Endothelial cell of umbilical vein (primary cell): Measurements from ENCODE around the gene HTRA3. TPM values are rescaled to one million over a fixed set of nuclear protein-coding genes. Genes with fewer than 3 reads are reported as not detected.

ENCODE experiments used
- BruUV-seq: library from RNA; stranded (reverse); fragments of 400-500 nt; replicated peaks from 2 replicates; lab custom pipeline; 2021; lab: Mats Ljungman, UMichigan
- CTCF ChIA-PET: fragments of 300-600, 350-600 bp; sonication (Branson Sonifier 250); formaldehyde crosslinking; loops from one replicate; lab custom pipeline; 2021; ENCODE audit warnings: antibody characterized with exemption, inconsistent platforms; lab: Charles Lee
- POLR2A ChIA-PET: fragments of 300-600, 350-600 bp; sonication (Branson Sonifier 250); formaldehyde crosslinking; loops from one replicate; lab custom pipeline; 2021; ENCODE audit warnings: antibody characterized with exemption, inconsistent platforms; lab: Charles Lee
- DNase-seq: peaks from one replicate; pipeline ENCODE4 v3.0.0-alpha.2; 2011; ENCODE audit warnings: low read depth, low spot score
- FAIRE-seq: peaks from 2 replicates; lab custom pipeline; 2011; peaks lifted over from hg19 to GRCh38; lab: Jason Lieb, UNC
- H2AFZ ChIP-seq: 2 replicates; pipeline ENCODE4 v1.6.0; 2012; ENCODE audit warnings: low read depth, low read length, control low read depth, inconsistent platforms
- H3K27ac ChIP-seq: 2 replicates; pipeline ENCODE4 v1.5.1; 2011; ENCODE audit warnings: low read depth, mild to moderate bottlenecking, control low read depth, low read length, moderate library complexity; ENCODE audit not compliant: insufficient read depth
- H3K27me3 ChIP-seq, 2 experiments: 2 replicates each; pipeline versions ENCODE4 v1.6.0 to v1.6.1; 2011; ENCODE audit warnings: low read length in 2 of 2, mixed read lengths in 1 of 2; ENCODE audit not compliant: control insufficient read depth in 2 of 2, insufficient read depth in 2 of 2
- H3K36me3 ChIP-seq, 2 experiments: 2 replicates in 1 of 2; 3 replicates in 1 of 2; pipeline ENCODE4 v1.5.1; 2011; ENCODE audit warnings: low read length in 2 of 2, mild to moderate bottlenecking in 1 of 2, moderate library complexity in 1 of 2; ENCODE audit not compliant: control insufficient read depth in 2 of 2, insufficient read depth in 2 of 2; ENCODE audit errors: extremely low read depth in 1 of 2
- H3K4me1 ChIP-seq: 3 replicates; pipeline ENCODE4 v1.5.1; 2011; ENCODE audit warnings: mild to moderate bottlenecking, low read length; ENCODE audit not compliant: control insufficient read depth, insufficient read depth; ENCODE audit errors: extremely low read depth
- H3K4me2 ChIP-seq: 2 replicates; pipeline ENCODE4 v1.6.1; 2011; ENCODE audit warnings: low read length, control low read depth, mixed read lengths; ENCODE audit not compliant: insufficient read depth
- H3K4me3 ChIP-seq, 3 experiments: fragments of 200-600 bp in 1 of 3; sonication (generic), shearing (Covaris generic) in 1 of 3; replicated peaks in 1 of 3; 2 replicates each; pipeline ENCODE4 v1.5.1; 2011 to 2016; ENCODE audit warnings: control low read depth in 3 of 3, low read length in 3 of 3, mild to moderate bottlenecking in 2 of 3, inconsistent platforms in 1 of 3, low read depth in 1 of 3, moderate library complexity in 1 of 3; ENCODE audit not compliant: insufficient read depth in 1 of 3
- H3K79me2 ChIP-seq: 2 replicates; pipeline ENCODE4 v1.6.0; 2012; ENCODE audit warnings: low read length, inconsistent platforms; ENCODE audit not compliant: control insufficient read depth, insufficient read depth
- H3K9ac ChIP-seq: replicated peaks from 2 replicates; pipeline ENCODE3; 2011; ENCODE audit warnings: low read length, control low read depth; ENCODE audit not compliant: insufficient read depth; ENCODE audit errors: extremely low read depth
- H3K9me1 ChIP-seq: replicated peaks from 3 replicates; pipeline ENCODE4 v1.6.0; 2011; ENCODE audit warnings: mild to moderate bottlenecking, low read length; ENCODE audit not compliant: control insufficient read depth, insufficient read depth; ENCODE audit errors: extremely low read depth
- H3K9me3 ChIP-seq: replicated peaks from 2 replicates; pipeline ENCODE4 v1.5.1; 2012; ENCODE audit warnings: low read length, inconsistent platforms; ENCODE audit not compliant: control insufficient read depth, insufficient read depth
- H4K20me1 ChIP-seq: replicated peaks from 2 replicates; pipeline ENCODE3; 2011; ENCODE audit warnings: mild to moderate bottlenecking, low read length; ENCODE audit not compliant: control insufficient read depth, insufficient read depth; ENCODE audit errors: extremely low read depth
- EZH2 ChIP-seq: IDR thresholded peaks from 2 replicates; pipeline ENCODE4 v1.6.1; 2012; ENCODE audit warnings: borderline replicate concordance, low read depth, mild to moderate bottlenecking, moderate library complexity, low read length, inconsistent platforms; ENCODE audit not compliant: severe bottlenecking
- FOS ChIP-seq: IDR thresholded peaks from 2 replicates; pipeline ENCODE4 v1.6.1; 2011; ENCODE audit warnings: mild to moderate bottlenecking, low read length, moderate library complexity, borderline replicate concordance; ENCODE audit not compliant: insufficient read depth
- GATA2 ChIP-seq: IDR thresholded peaks from 2 replicates; pipeline ENCODE4 v1.7.0; 2011; ENCODE audit warnings: low read depth, mild to moderate bottlenecking, moderate library complexity, mixed read lengths, low read length; ENCODE audit not compliant: insufficient read length, insufficient read depth
- JUN ChIP-seq: IDR thresholded peaks from 2 replicates; pipeline ENCODE4 v1.6.1; 2011; ENCODE audit warnings: borderline replicate concordance, low read depth; ENCODE audit not compliant: insufficient read length, insufficient read depth
- MAX ChIP-seq: IDR thresholded peaks from 2 replicates; pipeline ENCODE4 v1.6.1; 2011; ENCODE audit not compliant: insufficient read depth, insufficient read length
- MYC ChIP-seq: IDR thresholded peaks from one replicate; pipeline ENCODE4 v1.6.1; 2011; ENCODE audit warnings: mild to moderate bottlenecking, low read depth, low read length
- POLR2A ChIP-seq: IDR thresholded peaks from 2 replicates; pipeline ENCODE4 v1.6.1; 2012; ENCODE audit warnings: low read depth, mild to moderate bottlenecking, control low read depth, low read length
- POLR2AphosphoS5 ChIP-seq: IDR thresholded peaks from 2 replicates; pipeline ENCODE4 v1.6.1; 2012; ENCODE audit warnings: low read depth, mild to moderate bottlenecking, control low read depth, low read length, moderate library complexity; ENCODE audit not compliant: insufficient read depth
- dilution Hi-C: fragments of 300-500 bp; cut with MboI; formaldehyde crosslinking; loops from one replicate; pipeline ENCODE4 v1.15.0; 2019; ENCODE audit warnings: low sequenced_read_pairs; ENCODE audit not compliant: extremely low pct_ligation_motif_present
- intact Hi-C: fragments of 100-400 bp; cut with micrococcal nuclease; formaldehyde crosslinking; loops from one replicate; pipeline ENCODE4 v1.10.0; 2022
- polyA plus RNA-seq, 4 experiments: library from polyadenylated mRNA; depleted of rRNA in 3 of 4; stranded (reverse) in 3 of 4; unstranded in 1 of 4; fragments of >200 nt; gene quantifications; 2 replicates each; pipeline versions ENCODE4 v1.2.1 to v1.2.3, GENCODE V29; 2011 to 2012; ENCODE audit warnings: missing spikeins in 1 of 4
- total RNA-seq: library from RNA; stranded (reverse); gene quantifications from 2 replicates; pipeline ENCODE4 v1.2.3, GENCODE V29; 2021
- TF ChIP-seq, protein P1 (sequence below), 2 donors: IDR thresholded peaks; 1 replicate in 1 of 2; 2 replicates in 1 of 2; pipeline ENCODE4 v1.5.1; 2011; ENCODE audit warnings: low read length in 2 of 2, mild to moderate bottlenecking in 2 of 2, moderate library complexity in 2 of 2, control low read depth in 1 of 2, inconsistent platforms in 1 of 2, low read depth in 1 of 2; ENCODE audit not compliant: insufficient read depth in 1 of 2; ENCODE audit errors: extremely low read depth in 1 of 2

Gene HTRA3
- total and polyA plus RNA-seq, 2 donors (not counting 3 experiments of a cell fraction or from before 2014, with no cell fraction given): 9.0 to 12.0 TPM

DNA sequence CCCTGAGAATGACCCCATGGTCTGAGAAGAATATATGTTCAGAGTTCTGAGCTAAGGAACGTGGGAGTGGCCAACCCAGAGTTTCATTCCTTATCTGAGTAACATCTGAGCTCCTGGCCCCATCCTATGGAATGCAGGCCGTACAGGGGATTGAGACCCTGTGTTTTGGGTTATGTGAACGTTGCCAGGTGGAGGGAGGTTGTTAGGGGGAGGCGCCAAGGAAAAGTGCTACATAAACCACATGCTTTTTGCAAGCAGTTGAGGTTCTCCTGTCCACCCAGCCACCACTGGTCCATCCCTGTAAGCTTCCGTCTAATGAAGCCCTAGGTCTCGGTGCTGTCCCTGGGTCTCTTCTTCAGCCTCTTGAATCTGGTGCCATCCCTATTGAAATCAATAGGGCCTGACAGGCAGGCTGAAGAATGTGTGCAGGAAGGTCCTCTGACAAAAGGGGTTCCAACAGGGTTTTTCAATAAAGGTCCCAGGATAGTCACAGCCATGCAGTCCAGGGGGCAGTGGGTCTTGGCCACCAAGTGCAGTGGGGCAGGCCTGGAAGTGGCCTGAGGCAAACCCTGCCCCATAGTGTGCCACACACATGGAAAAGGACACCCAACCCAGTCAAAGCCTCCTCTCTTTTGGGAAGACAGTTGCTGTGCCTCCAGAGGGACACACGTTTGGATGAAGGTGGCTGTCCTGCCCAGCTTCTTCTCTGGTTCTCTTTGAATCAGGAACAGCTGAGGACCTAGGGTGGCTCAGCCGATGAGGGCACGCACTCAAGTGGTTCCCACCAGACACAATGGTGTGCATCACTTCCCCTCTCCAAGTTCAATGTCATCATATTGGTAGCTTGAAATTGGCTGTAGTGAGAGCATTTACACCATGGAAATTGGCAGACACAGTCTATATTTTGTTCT lies 53.5 kb downstream of the HTRA3 start:
- POLR2A ChIA-PET: no interaction called here
- Histone ChIP-seq H3K27me3 (peaks cover 2 to 3% of the 10 kb centered on the region in 2 experiments), H3K4me1 (no peaks in the 10 kb centered on the region), H3K4me3 (no peak overlapping the region), H3K9ac (no peak overlapping the region), H3K36me3 (no peaks in the 10 kb centered on the region), H4K20me1 (no peaks in the 10 kb centered on the region), H3K79me2 (no peaks in the 10 kb centered on the region), H2AFZ (no peak overlapping the region), H3K4me2 (no peak overlapping the region), H3K9me3 (no peaks in the 10 kb centered on the region), H3K9me1 (no peaks in the 10 kb centered on the region), H3K27ac (no peak overlapping the region)
- BruUV-seq: no TSS peak
- DNase-seq: no peak
- dilution Hi-C loops (no loop called here), intact Hi-C loops (no loop called here)
- TF ChIP-seq POLR2A (no peak), POLR2AphosphoS5 (no peak), MYC (no peak), EZH2 (no peak), JUN (no peak), GATA2 (no peak), MAX (no peak), FOS (no peak)
- TF ChIP-seq, protein P1, sequence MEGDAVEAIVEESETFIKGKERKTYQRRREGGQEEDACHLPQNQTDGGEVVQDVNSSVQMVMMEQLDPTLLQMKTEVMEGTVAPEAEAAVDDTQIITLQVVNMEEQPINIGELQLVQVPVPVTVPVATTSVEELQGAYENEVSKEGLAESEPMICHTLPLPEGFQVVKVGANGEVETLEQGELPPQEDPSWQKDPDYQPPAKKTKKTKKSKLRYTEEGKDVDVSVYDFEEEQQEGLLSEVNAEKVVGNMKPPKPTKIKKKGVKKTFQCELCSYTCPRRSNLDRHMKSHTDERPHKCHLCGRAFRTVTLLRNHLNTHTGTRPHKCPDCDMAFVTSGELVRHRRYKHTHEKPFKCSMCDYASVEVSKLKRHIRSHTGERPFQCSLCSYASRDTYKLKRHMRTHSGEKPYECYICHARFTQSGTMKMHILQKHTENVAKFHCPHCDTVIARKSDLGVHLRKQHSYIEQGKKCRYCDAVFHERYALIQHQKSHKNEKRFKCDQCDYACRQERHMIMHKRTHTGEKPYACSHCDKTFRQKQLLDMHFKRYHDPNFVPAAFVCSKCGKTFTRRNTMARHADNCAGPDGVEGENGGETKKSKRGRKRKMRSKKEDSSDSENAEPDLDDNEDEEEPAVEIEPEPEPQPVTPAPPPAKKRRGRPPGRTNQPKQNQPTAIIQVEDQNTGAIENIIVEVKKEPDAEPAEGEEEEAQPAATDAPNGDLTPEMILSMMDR (IDR thresholded peaks at IDR 0.05; ENCODE audit: extremely low read depth in 1 of 2, insufficient read depth in 1 of 2, low read depth in 1 of 2, low read length in 2 of 2): no peak
- CTCF ChIA-PET: interaction anchor here (1.0 to 1.1 kb wide), 2 partner anchors 22 to 80 kb away, joined by 4 to 6 read pairs; no protein-coding TSS in a partner anchor
- FAIRE-seq: no peak
